Measurements from ENCODE around the gene FOXN4.

- TF ChIP-seq, protein P1, sequence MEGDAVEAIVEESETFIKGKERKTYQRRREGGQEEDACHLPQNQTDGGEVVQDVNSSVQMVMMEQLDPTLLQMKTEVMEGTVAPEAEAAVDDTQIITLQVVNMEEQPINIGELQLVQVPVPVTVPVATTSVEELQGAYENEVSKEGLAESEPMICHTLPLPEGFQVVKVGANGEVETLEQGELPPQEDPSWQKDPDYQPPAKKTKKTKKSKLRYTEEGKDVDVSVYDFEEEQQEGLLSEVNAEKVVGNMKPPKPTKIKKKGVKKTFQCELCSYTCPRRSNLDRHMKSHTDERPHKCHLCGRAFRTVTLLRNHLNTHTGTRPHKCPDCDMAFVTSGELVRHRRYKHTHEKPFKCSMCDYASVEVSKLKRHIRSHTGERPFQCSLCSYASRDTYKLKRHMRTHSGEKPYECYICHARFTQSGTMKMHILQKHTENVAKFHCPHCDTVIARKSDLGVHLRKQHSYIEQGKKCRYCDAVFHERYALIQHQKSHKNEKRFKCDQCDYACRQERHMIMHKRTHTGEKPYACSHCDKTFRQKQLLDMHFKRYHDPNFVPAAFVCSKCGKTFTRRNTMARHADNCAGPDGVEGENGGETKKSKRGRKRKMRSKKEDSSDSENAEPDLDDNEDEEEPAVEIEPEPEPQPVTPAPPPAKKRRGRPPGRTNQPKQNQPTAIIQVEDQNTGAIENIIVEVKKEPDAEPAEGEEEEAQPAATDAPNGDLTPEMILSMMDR (IDR thresholded peaks at IDR 0.05; ENCODE audit: insufficient read depth, low read length): no peak
- TF ChIP-seq, protein P2, sequence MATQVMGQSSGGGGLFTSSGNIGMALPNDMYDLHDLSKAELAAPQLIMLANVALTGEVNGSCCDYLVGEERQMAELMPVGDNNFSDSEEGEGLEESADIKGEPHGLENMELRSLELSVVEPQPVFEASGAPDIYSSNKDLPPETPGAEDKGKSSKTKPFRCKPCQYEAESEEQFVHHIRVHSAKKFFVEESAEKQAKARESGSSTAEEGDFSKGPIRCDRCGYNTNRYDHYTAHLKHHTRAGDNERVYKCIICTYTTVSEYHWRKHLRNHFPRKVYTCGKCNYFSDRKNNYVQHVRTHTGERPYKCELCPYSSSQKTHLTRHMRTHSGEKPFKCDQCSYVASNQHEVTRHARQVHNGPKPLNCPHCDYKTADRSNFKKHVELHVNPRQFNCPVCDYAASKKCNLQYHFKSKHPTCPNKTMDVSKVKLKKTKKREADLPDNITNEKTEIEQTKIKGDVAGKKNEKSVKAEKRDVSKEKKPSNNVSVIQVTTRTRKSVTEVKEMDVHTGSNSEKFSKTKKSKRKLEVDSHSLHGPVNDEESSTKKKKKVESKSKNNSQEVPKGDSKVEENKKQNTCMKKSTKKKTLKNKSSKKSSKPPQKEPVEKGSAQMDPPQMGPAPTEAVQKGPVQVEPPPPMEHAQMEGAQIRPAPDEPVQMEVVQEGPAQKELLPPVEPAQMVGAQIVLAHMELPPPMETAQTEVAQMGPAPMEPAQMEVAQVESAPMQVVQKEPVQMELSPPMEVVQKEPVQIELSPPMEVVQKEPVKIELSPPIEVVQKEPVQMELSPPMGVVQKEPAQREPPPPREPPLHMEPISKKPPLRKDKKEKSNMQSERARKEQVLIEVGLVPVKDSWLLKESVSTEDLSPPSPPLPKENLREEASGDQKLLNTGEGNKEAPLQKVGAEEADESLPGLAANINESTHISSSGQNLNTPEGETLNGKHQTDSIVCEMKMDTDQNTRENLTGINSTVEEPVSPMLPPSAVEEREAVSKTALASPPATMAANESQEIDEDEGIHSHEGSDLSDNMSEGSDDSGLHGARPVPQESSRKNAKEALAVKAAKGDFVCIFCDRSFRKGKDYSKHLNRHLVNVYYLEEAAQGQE (IDR thresholded peaks at IDR 0.05; ENCODE audit: insufficient replicate concordance, low read depth): no peak
- TF ChIP-seq POLR2AphosphoS5 (IDR thresholded peaks at IDR 0.05; ENCODE audit: low read depth) (no peak), SPI1 (IDR thresholded peaks at IDR 0.05; ENCODE audit: borderline replicate concordance, low read depth) (no peak), GABPA (IDR thresholded peaks at IDR 0.05; ENCODE audit: low read depth) (no peak)
Observed at GRCh38 chr12:109276160-109276559, 32.9 kb downstream of the FOXN4 start.

Data from HL-60 (cell line).